GM19463 (cell line): ENCODE results near the gene C2orf78.
"Not testable (repeated sequence)": the region's sequence is repeated elsewhere in the genome, so short reads cannot be mapped to it uniquely, and the experiment has no call there.

Source experiments
- ATAC-seq: cut with Tn5 transposase; IDR thresholded peaks from one replicate; pipeline ENCODE4 v1.9.1; 2021; ENCODE audit warnings: mild to moderate bottlenecking, moderate library complexity; ENCODE audit not compliant: unreplicated experiment

The C2orf78 gene

GRCh38 chr2:73778867-73779466 is 5.0 kb upstream of the C2orf78 start:
- ATAC-seq: not testable (repeated sequence)

- peak; percentile 99 for ATAC-seq
Observed at GRCh38 chr2:73779467-73780236, 4.3 kb upstream of the C2orf78 start, which contains the start of gene DUSP11. DUSP11 (minus strand) TSS chr2:73780103; CDS start chr2:73779974, 129 bp downstream.

DNA sequence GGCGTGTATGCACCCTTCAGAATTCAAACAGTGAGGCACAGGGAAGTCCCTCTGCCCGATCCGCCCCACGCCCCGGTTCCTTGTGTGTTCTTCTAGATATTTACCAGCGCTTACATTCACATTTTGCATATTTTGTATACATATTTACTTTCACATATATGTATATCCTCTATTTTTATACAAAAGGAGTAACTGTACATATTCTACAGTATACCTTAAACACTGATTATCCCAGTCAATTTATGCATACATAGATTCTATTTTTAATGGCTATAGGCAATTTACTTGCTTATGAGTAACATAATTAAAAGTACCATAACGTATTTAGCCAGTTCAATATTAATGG is 3.8 kb upstream of the C2orf78 start:
- ATAC-seq: no peak

DNA sequence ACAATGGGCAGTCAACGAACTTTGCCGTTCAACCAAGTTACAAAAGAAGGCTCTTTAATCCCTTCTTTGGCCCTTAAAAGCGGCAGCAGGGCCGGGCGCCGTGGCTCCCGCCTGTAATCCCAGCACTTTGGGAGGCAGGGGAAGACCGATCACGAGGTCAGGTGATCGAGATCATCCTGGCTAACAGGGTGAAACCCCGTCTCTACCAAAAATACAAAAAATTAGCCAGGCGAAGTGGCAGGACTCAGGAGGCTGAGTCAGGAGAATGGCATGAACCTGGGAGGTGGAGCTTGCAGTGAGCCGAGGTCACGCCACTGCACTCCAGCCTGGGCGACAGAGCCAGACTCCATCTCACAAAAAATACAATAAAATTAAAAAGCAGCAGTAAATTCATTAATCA is 581 bp upstream of the C2orf78 start:
- ATAC-seq: not testable (repeated sequence)

DNA sequence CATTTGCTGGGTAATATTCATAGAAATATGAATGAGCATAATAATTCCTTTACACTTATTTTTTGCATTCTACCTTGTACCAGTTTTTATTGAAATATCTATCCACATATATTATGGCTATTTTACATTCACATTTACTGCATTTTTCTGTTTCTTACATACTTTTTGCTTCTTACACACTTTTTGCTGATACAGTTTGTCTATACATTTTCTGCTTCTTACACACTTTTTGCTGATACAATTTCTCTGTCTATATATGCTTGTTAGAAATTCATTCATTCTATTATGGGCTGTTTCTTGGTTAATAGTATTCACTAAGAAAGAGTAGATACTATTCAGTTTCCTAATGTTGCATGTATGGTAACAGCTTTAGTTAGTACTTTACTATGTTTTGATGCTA is 27.9 kb downstream of the C2orf78 start:
- ATAC-seq: no peak

- no peak for ATAC-seq
Observed at GRCh38 chr2:73812635-73813034, 28.7 kb downstream of the C2orf78 start.

- ATAC-seq: no peak
Observed at GRCh38 chr2:73818296-73818695, 34.3 kb downstream of the C2orf78 start.

GRCh38 chr2:73821227-73821626 is 37.2 kb downstream of the C2orf78 start:
- ATAC-seq: peak; percentile 83

DNA sequence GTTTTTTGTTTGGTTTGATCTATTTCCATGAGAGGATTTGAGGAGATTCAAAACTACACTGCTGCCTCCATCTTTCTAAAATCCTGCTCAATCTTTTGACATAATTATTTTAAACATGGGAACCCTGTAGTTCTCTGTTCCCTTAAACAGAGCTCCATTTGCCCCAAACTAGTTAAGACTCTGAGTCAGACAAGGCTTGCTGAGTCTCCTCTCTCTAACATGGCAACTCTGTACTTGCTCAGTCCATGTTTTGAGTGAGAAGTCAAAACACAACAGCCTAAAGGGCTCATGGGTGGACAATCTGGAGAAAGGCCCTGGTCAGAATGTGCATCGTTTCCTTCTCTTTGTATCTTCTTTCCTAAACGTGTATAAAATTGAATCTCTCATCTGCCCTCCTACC is 37.7 kb downstream of the C2orf78 start:
- ATAC-seq: no peak

DNA sequence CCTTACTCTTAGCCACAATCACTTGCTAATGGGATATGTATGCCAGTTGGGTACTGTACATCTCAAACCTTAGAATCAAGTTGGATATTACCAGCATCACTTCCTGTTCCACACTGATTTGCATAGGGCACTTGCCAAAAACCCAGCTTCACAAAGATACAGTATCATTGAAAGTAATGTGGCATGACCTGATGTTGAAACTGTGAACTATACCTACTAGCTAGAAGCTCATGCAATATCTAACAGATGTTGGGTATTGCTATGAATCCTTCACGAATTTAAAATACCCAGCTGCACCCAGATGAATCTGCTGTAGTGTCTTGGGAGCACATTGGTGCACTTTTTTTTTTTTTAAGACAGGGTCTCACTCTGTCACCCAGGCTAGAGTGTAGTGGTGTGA is 38.3 kb downstream of the C2orf78 start:
- ATAC-seq: peak; percentile 69

DNA sequence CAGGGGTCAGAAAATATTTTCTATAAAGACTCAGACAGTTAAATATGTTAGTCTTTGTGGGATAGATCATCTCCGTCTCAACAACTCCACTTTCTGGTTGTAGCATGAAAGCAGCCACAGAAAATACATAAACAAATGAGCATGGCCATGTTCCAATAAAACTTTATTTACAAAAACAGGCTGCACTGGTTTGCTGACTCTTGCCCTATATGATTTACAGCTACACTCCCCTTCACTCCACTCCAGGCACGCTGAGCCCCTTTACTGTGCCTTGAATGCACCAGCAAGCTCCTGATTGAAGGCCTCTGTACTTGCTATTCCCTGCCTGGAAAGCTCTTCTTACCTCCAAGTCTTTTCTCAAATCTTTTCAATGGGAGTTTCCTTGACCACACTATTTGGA is 39.0 kb downstream of the C2orf78 start:
- no peak for ATAC-seq

- ATAC-seq: no peak
Observed at GRCh38 chr2:73823416-73823815, 39.4 kb downstream of the C2orf78 start.

DNA sequence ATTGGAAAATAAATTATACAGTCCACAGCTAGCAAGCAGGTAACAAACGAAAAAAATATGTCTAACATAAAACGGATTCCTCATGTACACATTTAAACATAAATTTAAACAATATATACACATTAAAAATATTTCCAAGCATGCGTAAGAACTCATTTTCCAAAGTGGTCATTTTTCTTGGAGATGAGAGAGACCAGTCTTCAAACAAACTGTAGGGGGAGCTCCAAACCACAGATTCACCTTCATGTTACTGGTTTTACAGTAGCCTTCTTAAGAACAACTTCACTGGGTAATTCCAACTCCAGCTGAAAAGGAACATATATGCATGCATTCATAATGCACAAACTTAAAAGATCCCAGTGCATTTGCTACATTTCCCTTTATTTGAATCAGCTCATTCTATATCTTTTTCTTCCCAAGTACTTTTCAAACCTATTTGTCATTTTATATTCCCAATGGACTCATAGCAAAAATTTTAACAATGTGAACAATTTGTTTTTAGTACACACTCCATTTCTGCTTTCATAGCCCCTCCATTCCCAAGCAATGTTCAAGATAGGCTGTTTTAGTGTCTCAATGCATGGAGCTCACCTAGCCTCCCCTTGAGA is 40.0 kb downstream of the C2orf78 start:
- ATAC-seq: no peak

DNA sequence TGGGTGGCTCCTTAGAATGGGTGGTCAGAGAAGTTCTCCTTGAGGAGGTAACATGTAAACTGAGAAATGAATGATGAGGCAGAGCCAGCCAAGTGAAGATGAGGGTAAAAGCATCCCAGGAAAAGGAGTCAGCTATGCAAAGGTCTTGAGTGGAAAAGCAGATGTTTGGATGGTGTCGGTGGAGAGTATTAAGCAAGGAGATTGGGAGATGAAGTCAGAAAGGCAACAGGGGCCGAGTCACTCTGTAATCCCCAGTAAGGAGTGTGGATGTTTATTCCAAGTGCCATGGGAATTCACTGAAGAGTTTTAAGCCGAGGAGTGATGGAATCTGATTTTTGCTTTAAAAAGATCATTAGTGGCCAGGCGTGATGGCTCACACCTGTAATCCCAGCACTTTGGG is 41.4 kb downstream of the C2orf78 start:
- no peak for ATAC-seq

GRCh38 chr2:73827018-73827417 is 43.0 kb downstream of the C2orf78 start:
- no peak for ATAC-seq

DNA sequence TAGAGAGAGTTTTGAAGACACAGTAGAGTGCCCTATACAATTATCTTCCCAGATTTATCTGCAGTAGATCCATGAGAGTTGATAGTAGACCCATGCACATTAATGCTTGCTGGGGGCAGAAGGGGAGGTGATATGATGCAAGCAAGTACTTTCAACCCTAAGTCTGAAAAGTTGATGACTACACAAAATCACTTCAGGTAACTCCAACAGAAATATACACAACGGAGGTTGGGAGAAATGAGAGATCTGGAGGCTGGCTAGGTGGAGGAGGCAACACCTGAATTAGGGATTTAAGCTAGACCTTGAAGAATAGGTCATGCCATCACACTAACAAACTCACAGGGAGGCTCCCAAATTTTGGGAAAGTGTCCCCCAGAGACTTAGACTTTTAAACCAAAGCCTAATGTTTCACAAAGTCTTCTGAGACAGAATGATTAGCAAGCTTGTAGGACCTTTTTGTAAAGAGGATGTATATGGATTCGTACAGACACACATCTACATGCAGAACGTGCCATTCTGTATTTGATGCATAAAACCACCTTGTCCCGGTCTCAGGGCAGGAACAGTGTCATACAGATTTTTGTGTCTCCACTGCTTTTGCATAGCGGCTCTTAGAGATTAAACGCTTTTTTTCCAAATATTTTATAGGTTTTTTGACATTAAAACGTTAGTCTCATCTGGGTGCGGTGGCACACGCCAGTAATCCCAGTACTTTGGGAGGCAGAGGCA is 43.8 kb downstream of the C2orf78 start:
- ATAC-seq: no peak

GRCh38 chr2:73828389-73828817 is 44.4 kb downstream of the C2orf78 start:
- ATAC-seq: no peak

DNA sequence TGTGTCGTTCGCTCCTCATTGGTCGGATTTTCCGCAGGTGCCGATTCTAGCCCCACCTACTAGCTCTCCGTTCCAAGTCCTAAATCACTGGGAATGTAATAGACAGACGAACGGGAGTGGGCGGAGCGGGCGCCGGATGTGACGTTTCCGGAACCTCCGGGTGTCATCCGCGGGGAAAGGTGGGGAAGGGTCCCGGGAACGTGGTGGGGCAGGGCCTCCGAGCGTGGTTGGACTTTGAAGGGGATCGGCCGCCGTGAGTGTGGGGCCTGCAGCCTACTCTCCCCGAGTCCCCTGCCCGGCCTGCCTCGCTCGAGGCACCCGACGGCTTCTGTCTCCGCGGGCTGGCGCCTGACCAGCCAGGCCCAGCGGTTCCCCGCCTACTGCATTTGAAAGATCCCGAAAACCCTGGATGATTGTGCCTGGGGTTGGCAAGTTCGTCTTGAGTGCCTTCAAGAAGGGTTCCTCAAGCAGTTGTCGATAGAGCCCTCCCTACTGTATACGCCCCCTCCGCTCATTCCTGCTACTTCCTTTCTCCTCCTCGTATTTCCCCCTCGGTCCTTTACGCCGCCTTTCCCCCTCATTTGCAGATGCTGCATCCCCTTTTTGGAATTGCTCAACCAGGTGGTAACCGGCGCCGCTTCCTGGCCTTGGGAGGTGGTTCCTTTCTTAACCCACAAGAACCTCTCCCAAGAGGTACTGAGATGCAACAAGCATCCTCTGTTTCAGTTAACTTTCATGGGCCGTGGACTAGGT is 45.0 kb downstream of the C2orf78 start, which contains the start of gene STAMBP:
Gene STAMBP (plus strand): TSS at position 144 of the 753 bp plus-strand sequence. CDS start 1,896 bp downstream, outside the sequence.
- ATAC-seq: peak; percentile 93

- no peak for ATAC-seq
Observed at GRCh38 chr2:73830871-73831401, 47.0 kb downstream of the C2orf78 start.

DNA sequence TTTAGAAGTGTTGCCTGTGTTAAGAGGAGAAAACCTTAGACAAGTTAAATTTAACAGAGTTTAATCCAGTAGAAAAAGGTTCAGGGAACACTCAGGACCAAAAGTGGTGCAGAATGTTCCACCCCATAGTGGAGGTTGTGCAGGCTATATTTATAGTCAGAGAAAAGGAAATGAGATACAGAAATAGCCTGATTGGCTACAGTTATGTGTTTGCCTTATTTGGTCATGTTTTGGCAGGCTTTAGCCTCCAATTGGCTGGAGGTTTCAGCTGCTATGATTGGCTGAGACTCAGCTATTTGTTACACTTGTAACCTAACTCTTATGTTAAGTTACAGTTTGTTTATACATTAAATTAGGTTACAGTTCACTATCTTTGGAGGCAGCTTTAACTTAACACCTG is 48.9 kb downstream of the C2orf78 start:
- no peak for ATAC-seq
